ENCODE data around the gene FES.
"Not testable (repeated sequence)": the region's sequence is repeated elsewhere in the genome, so short reads cannot be mapped to it uniquely, and the experiment has no call there.

The FES gene

DNA sequence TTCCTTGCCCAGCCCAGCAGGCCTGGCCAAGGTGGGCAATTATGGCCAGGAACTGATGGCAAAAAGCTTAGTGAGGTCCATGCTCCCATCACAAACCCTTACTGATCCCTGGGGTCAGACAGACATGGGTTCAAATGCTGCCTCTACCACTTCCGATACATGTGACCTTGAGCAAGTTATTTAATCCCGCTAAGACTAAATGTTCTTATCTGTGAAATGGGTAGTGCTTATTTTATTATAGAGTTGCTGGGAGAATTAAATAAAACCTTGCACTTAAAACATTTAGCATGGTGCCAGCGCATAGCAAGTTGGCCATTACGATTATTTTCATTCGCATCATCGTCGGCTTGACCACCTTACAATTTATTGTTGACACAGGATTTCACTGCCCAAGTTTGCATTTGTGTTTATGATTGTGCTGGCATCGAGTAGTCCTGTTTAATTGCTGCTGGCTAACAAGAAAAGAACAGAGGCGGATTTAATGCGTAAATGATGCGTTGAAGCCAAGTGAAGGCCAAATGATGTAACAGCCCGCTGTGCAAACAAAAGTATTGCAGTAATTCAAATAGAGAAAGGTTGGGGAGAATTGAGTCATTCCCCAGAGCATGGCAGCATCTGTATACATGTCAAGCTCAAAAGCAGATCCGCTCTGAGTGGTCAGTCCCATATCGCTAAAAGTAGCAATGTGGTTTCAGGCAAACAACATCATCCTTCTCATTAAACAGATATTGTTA is 23.2 kb upstream of the FES start:
- DNase-seq (ENCODE audit: low read depth): no peak

DNA sequence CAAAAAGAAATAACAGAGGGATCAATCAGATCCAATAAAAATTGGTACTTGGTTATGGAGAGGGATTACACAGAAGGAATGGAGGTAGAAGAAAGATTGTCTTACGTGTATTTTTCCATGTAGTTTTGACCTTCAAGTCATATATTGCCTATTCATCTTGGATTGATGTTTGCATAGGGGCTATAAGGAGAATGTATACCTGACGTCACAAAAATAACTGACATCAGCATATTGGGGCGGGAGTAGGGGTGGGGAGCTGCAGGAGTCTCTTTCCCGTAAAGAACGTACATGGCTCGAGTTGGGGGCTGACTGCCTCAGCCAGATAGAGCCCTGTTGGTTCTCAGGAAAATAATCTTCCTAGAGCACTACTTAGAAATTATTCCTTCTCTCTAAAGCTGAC is 21.8 kb upstream of the FES start:
- no peak for DNase-seq (ENCODE audit: low read depth)

DNA sequence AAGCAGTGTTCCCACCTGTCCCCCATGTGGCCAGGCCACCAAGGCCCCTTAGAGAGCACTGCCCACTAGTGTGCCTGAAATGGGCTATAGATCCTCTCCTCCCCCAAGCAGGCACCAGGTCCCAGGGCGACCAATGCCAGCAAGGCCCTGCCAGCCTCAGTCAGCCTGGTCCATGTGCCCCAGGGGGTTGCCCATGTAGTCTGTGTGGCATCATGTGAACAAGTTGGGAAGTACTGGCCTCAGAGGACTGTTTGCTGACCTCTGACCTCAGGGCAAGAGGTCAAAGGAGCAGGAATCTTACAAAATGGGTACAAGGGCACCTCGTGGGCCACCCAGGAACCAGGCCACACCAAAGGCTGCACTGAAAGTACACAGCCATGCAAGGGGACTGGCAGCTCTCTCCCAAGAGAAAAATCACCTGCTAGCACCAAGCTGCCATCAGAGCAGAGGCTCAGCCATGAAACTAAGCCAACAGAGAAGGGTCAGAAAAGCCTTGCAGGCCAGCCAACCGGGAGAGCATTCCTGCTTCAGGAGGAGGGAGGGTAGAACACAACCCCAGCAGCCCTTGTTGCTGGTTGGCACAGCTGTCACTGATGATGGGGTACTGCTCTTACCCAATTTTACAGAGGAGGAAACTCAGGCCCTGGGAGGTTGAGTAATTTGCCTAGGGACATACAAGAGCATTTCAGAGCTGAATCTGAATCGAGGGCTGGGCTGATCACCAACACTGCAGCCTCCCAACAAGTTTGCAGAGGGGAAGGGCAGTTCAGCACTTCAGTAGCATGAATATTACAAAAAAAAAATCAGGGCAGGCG is 21.1 kb upstream of the FES start:
- no peak for DNase-seq (ENCODE audit: low read depth)

DNA sequence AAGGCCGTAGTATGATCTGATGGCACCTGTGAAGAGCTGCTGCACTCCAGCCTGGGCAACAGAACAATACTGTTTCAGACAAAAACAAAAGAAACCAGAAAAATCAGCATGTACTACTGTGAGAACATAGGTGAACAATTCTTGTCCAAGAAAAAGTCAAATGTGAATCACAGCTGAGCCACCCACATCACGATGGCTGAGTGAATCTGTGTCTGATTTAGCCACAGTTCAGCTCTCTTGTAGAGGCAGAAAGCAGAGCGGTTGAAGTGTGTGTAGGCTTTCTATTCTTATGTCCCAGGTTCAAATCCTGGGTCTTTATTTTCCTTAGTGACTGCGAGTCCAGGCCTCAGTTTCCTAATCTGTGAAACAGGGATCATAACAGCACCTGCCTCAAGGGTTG is 20.3 kb upstream of the FES start:
- DNase-seq (ENCODE audit: low read depth): no peak

DNA sequence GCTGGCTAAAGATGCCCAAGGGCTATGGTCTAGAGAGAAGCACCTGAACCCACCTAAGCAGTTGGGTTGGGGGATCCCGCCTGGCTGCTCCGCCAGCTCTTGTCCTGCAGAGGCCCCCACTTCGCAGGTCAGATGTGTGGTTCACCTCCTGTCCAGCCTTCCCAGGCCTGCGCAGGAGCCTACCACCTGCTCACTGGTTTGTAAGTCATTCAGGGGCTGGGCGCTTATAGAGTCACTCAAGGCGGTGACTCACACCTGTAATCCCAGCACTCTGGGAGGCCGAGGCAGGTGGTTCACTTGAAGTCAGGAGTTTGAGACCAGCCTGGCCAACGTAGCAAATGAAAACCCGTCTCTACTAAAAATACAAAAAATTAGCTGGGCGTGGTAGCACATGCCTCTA is 19.8 kb upstream of the FES start:
- DNase-seq (ENCODE audit: low read depth): no peak

DNA sequence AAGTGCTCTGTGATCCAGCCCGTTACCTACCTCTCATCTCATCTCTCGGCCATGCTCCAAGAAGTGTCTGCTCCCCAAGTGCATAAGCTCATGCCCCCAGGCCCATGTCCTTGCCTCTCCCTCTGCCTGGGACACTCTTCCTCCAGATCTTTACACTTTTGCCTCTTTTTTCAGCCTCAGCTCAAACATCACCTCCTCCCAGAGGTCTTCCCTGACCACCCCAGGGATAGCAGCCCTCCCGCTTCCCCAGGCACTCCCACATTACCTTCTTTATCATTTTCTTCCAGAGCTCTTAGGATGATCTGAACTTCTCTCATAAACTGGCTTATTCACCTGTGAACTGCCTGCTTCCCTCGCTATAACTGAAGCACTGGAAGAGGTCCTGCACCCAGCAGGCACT is 18.6 kb upstream of the FES start:
- no peak for DNase-seq (ENCODE audit: low read depth)

DNA sequence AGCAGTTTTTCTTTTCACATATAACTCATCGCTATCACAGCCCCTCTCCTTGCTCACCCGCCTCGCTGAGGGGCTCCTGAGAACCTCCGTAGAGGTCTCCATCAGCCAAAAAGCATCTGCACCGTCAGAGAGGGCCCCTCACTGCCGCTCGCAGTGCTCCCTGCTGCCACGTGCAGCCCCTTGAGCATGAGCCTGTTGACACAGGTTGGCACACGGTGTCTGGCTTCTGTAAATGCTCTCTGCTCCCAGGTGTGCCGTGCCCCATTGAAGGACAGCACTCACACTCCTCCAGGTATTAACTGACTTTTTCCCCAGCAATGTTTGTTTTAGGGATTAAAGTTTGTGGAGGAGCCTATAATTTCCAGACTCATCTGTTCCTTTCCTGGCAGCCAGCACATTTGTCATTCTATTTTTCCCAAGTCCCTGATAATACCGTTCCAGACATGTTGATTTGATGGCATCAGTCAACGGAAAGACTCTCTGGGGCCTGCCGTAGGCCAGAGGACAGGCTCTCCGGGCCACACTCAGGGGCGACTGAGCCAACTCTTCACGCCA is 18.1 kb upstream of the FES start:
- no peak for DNase-seq (ENCODE audit: low read depth)

DNA sequence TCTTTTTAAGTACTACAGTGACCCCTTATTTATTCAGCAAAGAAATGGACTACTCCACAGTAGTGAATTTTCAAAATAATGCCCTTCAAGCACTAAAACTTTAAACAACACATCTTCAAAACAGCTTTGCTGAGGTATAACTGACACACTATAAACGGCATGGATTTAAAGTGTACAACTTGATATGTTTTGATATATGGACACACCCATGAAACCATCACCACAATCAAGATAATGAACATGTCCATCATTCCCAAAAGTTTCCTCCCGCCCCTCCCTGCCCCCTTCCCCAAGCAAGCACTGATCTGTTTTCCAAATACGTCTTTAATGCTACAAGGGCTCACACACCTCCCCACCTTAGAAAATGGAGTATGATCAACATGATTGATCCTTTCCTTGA is 17.5 kb upstream of the FES start:
- DNase-seq (ENCODE audit: low read depth): no peak

DNA sequence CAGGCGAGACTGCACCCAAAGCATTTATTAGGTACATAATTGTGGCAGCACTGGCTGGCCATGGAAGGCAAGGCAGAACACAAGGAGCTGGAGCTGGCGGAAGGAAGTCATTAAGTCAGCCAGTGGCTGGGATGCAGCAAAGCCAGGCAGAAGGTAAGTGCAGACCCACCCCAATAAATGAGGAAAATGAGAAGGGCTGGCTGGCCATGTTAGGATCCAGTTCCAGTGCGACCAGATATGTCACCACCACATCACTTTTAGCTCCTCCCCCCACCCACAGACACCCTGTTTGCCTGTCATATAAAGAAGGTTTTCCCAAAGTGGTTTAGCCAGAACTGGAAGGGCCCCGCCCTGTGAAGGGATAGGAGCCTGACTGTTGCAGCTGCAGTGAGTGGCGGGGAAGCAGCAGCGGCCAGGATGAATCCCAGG is 16.0 kb upstream of the FES start, which contains the start of gene FURIN:
FURIN (plus strand) TSS at position 328 of the 429 bp plus-strand sequence. CDS start 7,153 bp downstream, outside the sequence.
- no peak for DNase-seq (ENCODE audit: low read depth)

DNA sequence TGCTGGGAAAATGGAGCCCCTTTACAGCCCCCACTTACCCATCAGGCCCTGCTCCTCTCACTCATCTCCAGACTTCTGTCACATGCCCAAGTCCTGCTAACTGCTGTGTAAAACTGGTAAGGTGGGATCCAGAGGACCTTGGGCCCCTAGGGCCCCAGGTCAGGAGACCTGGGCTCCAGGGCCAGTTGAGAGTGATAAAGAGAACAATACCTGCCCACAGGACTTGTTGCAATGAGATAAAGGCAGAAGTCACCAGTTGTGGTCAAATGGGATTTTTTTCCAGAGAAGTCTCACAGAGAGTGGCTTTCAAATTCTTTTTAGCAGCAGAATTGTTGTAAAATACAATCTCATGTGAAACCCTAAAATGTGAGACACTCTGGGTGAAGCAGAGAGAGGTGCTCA is 15.2 kb upstream of the FES start:
- no peak for DNase-seq (ENCODE audit: low read depth)

DNA sequence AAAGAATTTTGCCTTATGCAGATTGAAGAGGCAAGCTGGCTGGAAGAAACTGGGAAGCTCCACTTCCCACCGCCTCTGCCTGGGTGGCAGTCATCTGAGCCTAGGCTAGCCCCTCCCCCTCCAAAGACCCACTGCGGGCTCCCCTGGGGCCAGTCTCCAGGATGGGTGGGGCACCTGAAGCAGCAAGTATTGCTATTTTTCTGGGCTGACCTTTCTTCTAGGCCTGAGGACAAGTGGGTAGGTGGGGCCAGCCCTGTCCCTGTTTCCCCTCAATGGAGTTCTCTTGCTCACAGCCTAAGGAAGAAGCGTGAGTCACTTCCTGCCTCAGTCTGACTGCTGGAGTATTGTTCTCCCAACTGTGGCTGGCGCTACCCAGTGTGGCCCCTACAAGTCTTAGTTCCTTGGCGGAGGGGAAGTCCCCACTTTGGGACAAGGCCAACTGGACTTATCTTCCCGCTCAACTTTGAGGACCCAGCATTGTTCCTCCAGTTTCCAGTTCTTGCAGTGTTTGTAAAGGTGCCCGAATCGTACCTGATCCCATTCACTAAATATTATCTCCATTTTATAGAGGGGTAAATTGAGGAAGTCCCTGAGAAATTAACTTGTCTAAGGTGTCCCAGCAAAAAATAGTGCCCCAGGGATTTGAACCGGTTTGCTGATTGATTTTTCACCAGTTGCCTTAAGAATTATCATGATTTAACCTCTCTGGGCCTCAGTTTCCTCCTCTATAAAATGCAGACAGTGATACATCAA is 14.5 kb upstream of the FES start:
- DNase-seq (ENCODE audit: low read depth): no peak

DNA sequence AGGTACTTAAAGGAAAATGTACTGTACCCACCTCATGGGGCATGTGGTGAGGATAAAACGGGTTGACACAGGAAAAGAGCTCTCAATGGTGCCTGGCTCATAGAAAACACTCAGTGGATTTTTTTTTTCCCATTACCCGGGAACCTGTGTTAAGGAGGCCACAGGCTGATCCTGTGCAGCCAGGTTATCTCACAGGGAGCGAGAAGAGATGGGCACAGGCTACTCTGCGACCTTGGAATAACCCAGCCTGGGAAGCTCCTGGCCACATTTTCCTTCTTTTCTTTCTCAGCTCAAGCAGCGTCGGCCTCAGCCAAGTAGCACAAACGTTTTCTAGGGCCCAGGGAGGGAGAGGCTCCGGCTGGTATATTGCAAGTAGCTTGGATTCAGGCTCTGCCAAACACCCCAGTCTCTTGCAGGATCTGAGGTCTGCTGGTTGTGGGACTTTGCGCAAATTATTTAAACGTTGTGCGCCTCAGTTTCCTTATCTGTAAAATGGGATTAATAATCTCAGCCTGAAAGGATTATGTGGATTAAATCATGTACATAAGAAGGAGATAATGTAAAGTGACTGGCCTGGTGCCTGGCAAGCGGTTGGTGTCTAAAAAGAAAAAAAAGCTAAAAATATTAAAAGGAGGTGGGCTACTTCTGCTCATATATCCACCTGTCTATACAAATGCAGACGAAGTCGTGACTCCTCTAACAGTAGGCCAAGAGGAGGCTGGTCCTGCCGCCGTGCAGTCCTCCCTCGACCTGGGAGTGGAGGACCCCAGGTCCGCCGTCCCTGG is 13.8 kb upstream of the FES start:
- no peak for DNase-seq (ENCODE audit: low read depth)

DNA sequence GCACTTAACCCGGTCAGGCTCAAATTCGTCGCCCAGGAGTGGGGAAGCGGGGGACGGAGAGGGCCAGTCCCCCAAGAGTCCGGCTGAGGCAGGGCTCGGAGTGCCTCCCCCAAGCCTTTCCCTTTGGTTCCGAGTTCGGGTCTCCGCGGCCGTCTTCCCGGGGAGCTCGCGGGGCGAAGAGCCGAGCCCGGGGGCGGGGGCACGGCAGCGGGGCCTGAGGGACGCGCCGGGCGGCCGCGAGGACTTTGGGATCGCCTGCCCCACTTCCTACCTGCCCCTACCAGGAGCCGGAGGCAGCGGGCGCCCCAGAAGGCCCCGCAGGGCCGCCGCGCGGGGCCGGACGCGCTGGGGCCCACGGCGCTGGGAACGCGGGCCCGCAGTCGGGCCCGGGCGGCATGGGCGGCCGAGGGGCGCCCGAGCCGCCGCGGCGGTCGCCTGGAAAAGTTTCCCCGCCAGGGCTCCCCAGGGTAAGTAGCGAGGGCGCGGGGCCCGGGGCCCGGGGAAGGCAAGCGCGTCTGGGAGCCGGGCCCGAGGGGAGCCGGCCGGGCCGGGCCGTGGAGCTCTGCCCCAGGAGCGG is 13.1 kb upstream of the FES start:
- DNase-seq (ENCODE audit: low read depth): no peak

DNA sequence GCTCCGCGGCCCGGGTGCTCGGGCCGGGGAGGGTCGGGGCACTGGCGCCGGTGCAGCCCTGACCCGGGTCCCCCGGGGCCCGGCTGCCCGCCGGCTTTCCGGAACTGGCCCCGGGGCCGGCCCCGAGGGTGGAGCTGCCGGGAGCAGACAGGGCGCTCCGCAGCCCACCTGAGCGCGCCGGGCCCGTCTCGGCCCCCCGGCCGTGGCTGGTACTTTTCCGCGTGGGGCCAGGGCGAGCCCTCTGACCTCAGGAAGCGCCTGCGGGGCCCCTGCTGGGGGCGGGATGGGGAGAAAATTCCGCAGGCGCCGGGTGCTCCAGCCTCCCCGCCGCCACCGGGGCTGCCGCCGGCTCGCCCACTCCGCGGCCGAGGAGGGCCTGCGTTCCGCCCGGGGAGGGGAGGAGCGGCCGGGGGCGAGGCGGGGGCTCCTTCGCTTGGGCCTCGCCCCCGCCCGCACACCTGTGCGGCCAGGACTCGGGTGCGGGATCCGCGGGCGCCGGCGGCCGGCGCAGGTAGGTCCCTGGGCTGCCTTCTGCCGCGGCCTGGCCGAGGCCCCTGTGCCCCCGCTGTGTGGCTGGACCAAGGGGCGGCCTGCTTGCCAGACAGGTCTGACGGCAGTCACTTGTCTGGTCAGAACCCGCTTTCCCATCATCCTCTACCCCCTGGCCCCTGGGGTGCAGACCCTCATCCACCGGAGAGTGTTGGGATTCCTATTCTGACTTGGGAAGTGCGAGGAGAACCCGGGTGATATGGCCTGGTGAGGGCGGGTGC is 12.4 kb upstream of the FES start:
- no peak for DNase-seq (ENCODE audit: low read depth)

DNA sequence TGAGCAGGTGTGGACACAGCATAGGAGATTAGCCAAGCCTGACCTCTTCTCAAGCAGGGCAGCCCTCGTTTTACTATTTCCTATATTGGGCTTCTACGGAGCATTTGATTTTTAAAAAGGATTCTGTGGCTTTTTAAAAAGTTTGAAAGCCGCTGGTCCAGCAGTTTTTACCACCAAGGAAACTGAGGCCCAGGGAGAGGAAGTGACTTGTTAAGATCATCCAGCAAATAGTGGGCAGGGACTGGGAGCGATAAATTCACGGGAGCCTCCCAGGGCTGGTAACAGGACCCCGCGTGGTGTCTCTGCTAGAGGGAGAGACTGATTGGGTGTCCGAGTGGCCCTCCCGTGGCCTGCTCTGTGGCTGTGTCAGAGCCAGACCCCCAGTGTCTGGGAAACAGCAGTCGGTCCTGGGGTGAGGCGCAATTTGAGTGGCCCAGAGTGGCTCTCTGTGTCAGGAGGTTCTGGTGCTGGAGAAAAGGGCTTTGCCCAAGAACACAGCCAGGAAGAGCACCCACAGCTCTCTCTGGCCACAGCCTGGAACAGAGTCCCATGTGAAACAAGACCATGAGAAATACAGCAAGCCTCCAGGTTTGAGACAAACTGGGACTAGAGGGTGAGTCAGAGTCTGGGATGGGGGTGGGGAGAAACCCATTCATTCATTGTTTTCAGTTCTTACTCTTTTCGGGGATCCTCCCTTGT is 11.7 kb upstream of the FES start:
- no peak for DNase-seq (ENCODE audit: low read depth)

DNA sequence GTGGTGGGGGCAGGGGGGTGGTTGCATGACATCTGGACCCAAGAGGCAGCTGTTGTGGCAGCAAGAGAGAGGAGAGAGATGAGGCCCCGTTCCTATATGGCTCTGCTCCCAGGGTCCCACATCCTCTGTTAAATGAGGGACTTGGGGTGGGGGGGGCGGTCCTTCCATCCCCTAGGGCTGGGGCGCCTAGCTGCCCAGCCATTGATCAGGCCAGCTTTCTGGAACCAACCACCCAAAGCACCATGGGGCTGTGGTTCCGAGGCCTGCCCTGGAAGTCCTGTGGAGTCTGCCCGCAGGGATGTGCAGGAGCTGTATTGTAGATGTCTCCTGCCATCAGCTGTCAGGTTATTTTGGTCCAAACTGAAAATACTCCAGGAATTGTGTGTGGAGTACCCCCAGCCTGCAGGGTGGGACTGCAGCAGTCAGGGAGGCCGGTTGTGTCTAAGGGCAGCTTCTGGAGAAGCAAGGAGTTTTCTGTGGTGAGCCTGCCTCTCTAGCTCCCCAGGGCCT is 10.8 kb upstream of the FES start:
- no peak for DNase-seq (ENCODE audit: low read depth)

DNA sequence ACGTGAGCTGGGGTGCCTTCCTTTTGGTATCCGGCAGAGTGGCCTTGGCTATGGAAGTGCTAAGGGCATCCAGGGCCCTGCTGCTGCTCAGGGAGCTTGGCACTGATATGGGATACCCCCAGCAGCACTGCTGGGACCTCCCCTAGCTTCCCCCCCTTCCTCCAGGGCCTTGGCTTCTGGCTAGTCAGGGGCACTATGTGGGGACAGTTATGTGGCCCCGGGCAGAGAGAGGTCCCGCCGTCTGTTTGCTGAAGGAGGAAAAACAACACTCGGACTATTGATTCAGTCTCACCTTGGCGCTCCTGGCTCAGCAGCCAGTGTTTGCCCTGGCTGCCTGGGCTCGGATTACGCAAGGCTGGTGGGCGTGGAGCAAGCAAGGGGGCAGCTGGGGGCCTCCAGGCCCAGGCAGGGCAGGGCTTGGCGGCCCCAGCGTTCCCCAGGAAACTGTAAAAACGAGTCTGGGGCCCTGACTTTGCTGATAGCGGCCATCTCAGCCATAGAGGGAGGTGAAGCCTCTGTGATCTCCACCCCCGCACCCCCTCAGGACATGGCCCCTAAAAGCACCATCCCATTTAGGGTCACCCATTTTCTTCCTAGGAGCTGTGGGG is 10.2 kb upstream of the FES start:
- DNase-seq (ENCODE audit: low read depth): no peak

DNA sequence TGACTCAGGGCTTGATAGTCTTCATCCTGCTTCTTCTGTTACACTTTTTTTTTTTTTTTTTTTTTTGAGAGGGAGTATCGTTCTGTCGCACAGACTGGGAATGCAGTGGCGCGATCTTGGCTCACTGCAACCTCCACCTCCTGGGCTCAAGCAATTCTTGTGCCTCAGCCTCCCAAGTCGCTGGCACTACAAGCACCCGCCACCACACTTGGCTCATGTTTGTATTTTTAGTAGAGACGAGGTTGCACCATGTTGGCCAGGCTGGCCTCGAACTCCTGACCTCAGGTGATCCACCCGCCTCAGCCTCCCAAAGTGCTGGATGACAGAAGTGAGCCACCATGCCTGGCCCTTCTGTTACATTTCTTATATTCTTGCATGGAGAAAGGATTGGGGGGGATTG is 9.3 kb upstream of the FES start:
- not testable (repeated sequence) for DNase-seq (ENCODE audit: low read depth)

DNA sequence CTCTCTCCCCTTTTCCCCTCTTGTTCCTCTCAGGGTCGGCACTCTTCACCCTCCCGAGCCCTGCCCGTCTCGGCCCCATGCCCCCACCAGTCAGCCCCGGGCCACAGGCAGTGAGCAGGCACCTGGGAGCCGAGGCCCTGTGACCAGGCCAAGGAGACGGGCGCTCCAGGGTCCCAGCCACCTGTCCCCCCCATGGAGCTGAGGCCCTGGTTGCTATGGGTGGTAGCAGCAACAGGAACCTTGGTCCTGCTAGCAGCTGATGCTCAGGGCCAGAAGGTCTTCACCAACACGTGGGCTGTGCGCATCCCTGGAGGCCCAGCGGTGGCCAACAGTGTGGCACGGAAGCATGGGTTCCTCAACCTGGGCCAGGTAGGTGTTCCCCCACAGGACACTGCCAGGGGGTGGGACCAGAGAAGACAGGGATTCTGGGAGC is 8.7 kb upstream of the FES start:
- no peak for DNase-seq (ENCODE audit: low read depth)
